Stimulated activated CD8-positive, alpha-beta memory T cell treated with anti-CD3 and anti-CD28 coated beads, Interleukin-7, amount 100 ng/mL, for 24 hours (primary cell): ENCODE results near the gene SLC37A4.
"Not testable (repeated sequence)": the region's sequence is repeated elsewhere in the genome, so short reads cannot be mapped to it uniquely, and the experiment has no call there.

Experiments used
- DNase-seq: peaks from one replicate; pipeline ENCODE4 v3.0.0-alpha.2; 2020; ENCODE audit warnings: low read depth

The SLC37A4 gene

GRCh38 chr11:119030329-119031047 is at the start of gene SLC37A4:
Gene SLC37A4, minus strand, starts transcription at chr11:119030877.
- peak; percentile 98 for DNase-seq

- DNase-seq, result no peak
Measured at GRCh38 chr11:119078675-119079420, 48.2 kb upstream of the SLC37A4 start.

DNA sequence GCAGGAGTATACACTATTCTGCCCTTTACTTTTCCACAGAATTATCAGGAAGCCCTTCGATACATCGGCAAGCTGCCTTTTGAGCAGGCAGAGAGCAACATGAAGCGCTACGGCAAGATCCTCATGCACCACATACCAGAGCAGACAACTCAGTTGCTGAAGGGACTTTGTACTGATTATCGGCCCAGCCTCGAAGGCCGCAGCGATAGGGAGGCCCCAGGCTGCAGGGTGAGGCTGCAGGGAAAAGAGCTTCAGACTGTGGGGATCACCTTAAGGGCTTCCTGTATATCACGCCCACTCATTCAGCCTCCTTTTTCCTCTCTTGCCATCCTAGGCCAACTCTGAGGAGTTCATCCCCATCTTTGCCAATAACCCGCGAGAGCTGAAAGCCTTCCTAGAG is 47.2 kb upstream of the SLC37A4 start:
- DNase-seq, result no peak

DNA sequence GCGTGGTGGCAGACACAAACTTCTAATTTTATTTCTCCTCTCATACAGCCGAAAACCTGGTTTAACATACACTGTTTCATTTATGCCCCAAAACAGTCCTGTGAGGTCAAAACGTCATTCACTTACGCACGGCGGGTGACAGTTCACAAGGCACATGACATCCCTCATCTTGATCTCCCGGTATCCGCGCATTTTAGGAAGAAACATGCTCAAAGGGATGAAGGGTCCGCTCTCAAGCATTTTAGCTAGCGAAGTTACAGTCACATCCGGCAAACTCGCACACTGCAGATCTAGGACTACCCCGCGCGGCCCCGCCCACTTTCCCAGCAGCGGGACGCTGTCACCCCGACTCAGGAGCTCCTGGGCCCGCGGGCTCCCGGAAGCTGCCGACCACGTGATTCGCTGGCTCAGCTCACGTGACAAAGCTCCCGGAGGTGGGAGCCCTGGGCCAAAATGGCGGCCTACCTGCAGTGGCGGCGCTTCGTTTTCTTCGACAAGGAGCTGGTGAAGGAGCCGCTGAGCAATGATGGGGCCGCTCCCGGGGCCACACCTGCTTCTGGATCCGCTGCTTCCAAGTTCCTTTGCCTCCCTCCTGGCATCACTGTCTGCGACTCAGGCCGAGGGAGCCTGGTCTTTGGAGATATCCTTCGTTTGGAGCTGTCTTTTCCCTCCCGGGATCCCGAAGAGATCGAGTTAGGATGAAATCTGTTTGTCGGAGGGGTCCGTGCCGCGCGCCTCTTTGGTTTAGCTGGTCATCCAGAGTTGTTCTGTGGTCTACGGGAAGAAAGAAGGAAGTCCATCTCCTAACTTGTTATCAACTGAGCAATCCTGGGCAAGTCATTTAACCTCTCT is 36.9 kb upstream of the SLC37A4 start, which contains the start of gene VPS11:
Gene VPS11 (plus strand): TSS at position 448 of the 852 bp plus-strand sequence. CDS start 6 bp downstream, at position 454.
- peak; percentile 96 for DNase-seq

DNA sequence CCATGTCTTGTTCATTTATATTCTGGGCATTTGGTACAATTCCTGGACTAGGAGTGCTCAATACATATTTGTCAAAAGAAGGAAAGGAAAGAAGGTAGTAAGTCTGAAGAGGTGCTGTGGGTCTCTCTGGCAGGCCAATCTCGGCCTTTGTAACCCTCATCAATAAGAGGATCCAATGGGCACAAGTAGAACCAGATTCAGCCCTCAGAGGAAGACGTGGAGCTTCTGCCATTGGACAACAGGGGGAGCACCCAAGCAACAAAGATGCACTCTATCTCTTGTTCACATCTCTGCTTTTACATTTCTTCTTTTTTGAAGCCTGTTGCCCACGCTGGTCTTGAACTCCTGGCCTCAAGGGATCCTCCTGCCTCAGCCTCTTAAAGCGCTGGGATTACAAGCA is 34.7 kb upstream of the SLC37A4 start:
- DNase-seq, result no peak

DNA sequence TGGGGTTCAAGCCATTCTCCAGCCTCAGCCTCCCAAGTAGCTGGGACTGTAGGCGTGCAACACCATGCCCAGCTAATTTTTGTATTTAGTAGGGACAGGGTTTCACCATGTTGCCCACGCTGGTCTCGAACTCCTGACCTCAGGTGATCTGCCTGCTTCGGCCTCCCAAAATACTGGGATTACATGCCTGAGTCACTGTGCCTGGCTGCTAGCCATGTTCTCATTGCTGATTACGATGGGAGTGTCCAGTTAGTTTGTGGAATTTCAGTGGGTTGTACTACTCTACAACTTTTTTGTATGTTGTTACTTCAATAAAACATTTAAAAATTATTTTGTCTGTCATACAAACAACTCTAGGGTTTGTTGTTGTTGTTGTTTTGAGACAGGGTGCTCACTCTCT is 32.1 kb upstream of the SLC37A4 start:
- DNase-seq, result no peak

- DNase-seq, result no peak
Measured at GRCh38 chr11:119061256-119061655, 30.6 kb upstream of the SLC37A4 start.

DNA sequence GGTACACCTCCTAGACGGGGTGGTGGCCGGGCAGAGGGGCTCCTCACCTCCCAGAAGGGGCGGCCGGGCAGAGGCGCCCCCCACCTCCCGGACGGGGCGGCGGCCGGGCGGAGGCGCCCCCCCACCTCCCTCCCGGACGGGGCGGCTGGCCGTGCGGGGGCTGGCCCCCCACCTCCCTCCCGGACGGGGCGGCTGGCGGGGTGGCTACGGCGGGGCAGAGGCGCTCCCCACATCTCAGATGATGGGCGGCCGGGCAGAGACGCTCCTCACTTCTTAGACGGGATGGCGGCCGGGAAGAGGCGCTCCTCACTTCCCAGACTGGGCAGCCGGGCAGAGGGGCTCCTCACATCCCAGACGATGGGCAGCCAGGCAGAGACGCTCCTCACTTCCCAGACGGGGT is 28.5 kb upstream of the SLC37A4 start:
- not testable (repeated sequence) for DNase-seq

- DNase-seq, result peak; percentile 99
Measured at GRCh38 chr11:119057000-119057769, 26.5 kb upstream of the SLC37A4 start, which contains the start of gene HYOU1. Gene HYOU1, minus strand, starts transcription at chr11:119057205. Its CDS starts 1,045 bp downstream, at chr11:119056160.

- no peak for DNase-seq
Measured at GRCh38 chr11:119056421-119056999, 25.8 kb upstream of the SLC37A4 start.

GRCh38 chr11:119055901-119056300 is 25.2 kb upstream of the SLC37A4 start:
- no peak for DNase-seq

DNA sequence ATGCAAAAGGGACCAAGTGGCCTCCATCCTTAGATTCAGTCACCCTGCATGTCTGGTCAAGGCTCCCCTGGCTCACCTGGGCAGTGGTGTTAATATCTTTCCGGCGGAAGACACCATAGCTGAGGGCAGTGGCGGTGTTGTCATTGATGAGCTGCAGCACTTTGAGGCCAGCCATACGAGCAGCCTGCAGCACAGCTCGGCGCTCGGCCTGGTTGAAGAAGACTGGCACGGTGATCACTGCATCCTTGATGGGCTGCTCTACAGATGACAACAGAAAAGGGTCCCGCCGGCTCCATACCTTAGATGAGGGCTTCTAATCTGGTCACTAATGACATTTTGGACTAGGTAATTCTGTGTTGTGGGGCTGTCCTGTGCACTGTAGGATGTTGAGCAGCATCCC is 23.7 kb upstream of the SLC37A4 start:
- no peak for DNase-seq

GRCh38 chr11:119052163-119052814 is 21.6 kb upstream of the SLC37A4 start:
- no peak for DNase-seq

GRCh38 chr11:119051440-119052162 is 20.9 kb upstream of the SLC37A4 start:
- DNase-seq, result no peak

DNA sequence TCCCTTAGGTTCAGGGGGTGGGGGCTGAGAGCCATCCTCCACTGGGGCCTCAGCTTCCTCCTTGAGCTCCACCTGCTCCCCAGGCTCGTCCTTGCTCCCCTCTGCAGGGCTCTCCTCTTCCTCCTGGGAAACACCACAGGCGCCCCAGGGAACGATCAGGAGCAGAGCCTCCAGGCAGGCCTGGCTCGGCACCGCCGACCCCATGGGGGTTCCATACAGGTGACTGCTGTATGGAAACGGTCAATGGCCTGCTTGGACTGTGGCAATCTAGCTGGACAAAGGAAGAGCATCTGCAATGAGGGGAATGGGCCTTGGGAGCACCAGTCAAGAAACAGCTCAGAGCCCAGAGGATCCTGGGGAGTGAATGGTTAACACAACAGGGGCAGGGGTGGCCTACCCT is 18.4 kb upstream of the SLC37A4 start:
- DNase-seq, result no peak

DNA sequence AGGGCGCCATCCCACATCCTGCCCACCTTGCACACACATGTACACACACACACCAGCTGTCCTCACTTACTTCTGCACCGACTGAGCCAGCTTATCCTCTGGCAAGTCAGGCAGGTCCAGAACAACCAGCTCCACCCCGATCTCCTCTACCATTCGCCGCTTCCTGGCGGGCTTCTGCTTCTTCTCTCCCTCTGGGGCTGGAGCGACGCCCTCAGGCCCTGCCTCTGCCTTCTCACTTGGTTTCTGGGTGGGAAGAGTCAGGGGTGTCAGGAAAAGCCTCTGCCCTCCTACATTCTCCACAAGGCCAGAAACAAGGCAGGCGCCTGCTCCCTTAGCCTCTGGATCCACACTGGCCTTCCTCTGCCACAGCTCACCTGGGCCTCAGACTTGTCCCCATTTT is 18.0 kb upstream of the SLC37A4 start:
- DNase-seq, result no peak

DNA sequence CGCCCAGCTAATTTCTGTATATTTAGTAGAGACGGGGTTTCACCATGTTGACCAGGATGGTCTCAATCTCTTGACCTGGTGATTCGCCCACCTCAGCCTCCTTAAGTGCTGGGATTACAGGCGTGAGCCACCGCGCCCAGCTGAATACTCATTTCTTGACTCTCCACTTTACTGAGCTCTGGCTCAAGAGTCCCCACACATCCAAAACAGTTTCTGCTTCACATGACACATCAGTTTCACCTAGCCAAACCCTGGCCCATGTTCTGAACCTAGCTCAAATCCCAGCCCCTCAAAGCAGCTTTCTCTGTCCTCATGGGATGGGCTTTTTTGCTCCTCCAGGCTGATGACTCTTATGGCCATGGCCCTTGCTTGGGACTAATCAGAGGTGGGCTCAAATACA is 16.5 kb upstream of the SLC37A4 start:
- DNase-seq, result no peak

GRCh38 chr11:119046489-119046888 is 15.8 kb upstream of the SLC37A4 start:
- DNase-seq, result no peak

DNA sequence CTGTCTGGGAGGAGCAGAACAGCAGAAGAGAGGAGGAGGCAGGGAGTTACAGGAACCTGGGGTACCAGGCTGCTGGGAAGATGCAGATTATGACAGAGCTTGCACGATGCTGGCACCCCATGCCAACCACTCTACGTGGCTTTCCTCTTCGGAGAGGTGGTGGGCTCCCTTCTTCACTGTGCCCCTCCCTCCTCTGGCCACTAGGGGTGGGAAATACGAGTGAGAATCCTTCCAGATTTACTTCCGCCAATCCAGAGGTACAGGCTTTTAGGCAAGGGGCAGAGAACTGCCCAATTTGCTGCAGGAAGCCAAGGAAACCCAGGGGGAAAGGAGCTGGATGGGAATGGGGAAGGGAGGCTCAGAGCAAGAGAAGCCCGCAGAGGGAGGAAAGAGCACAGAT is 14.0 kb upstream of the SLC37A4 start:
- no peak for DNase-seq

DNA sequence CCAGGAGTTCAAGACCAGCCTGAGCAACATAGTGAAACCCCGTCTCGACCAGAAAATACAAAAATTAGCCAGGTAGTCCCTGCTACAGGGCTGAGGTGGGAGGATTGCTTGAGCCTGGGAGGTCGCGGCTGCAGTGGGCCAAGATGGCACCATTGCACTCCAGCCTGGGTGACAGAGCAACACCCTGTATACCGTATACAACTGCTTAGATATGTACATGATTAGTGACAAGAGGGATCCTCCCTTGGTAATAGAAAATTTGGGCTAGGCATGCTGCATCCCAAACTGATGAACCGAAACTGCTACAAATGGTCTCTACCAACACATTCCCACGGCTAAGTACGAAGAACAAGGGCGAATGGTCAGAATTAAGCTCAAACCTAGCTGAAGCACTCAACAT is 12.2 kb upstream of the SLC37A4 start:
- no peak for DNase-seq
